GM19035 (cell line): ENCODE data around the gene SEMA6A.

ENCODE experiments used
- ATAC-seq: cut with Tn5 transposase; IDR thresholded peaks from one replicate; pipeline ENCODE4 v1.9.1; 2021; ENCODE audit not compliant: unreplicated experiment

SEMA6A gene

GRCh38 chr5:116466727-116467464, 107.7 kb downstream of the SEMA6A start:
- ATAC-seq: no peak

GRCh38 chr5:116465411-116465810, 109.2 kb downstream of the SEMA6A start:
- ATAC-seq: no peak

- ATAC-seq: no peak
These were observed 110.4 kb downstream of the SEMA6A start for GRCh38 chr5:116464144-116464708.

- ATAC-seq: no peak
These were observed 112.1 kb downstream of the SEMA6A start for GRCh38 chr5:116462500-116462899.

GRCh38 chr5:116459301-116459700, 115.3 kb downstream of the SEMA6A start:
- no peak for ATAC-seq

- ATAC-seq: no peak
These were observed 117.6 kb downstream of the SEMA6A start for GRCh38 chr5:116457062-116457461.

GRCh38 chr5:116456036-116456435, 118.6 kb downstream of the SEMA6A start:
- ATAC-seq: no peak

GRCh38 chr5:116455061-116455460, 119.6 kb downstream of the SEMA6A start:
- no peak for ATAC-seq

- ATAC-seq: peak; percentile 98
These were observed 120.2 kb downstream of the SEMA6A start for GRCh38 chr5:116454417-116454927.

GRCh38 chr5:116453988-116454411, 120.6 kb downstream of the SEMA6A start:
- ATAC-seq: no peak

- ATAC-seq: no peak
These were observed 121.8 kb downstream of the SEMA6A start for GRCh38 chr5:116452774-116453368.

GRCh38 chr5:116451905-116452450, 122.6 kb downstream of the SEMA6A start:
- no peak for ATAC-seq

GRCh38 chr5:116451066-116451465, 123.6 kb downstream of the SEMA6A start:
- ATAC-seq: no peak

GRCh38 chr5:116449458-116449857, 125.2 kb downstream of the SEMA6A start:
- ATAC-seq: no peak

- no peak for ATAC-seq
These were observed 125.7 kb downstream of the SEMA6A start for GRCh38 chr5:116448870-116449427.

- ATAC-seq: no peak
These were observed 126.2 kb downstream of the SEMA6A start for GRCh38 chr5:116448450-116448849.

- no peak for ATAC-seq
These were observed 128.1 kb downstream of the SEMA6A start for GRCh38 chr5:116446356-116447005.

- no peak for ATAC-seq
These were observed 129.3 kb downstream of the SEMA6A start for GRCh38 chr5:116445311-116445710.

GRCh38 chr5:116444373-116445295, 130.0 kb downstream of the SEMA6A start:
- no peak for ATAC-seq
